Measurements from ENCODE around the gene PRPSAP2.

Gene PRPSAP2

DNA sequence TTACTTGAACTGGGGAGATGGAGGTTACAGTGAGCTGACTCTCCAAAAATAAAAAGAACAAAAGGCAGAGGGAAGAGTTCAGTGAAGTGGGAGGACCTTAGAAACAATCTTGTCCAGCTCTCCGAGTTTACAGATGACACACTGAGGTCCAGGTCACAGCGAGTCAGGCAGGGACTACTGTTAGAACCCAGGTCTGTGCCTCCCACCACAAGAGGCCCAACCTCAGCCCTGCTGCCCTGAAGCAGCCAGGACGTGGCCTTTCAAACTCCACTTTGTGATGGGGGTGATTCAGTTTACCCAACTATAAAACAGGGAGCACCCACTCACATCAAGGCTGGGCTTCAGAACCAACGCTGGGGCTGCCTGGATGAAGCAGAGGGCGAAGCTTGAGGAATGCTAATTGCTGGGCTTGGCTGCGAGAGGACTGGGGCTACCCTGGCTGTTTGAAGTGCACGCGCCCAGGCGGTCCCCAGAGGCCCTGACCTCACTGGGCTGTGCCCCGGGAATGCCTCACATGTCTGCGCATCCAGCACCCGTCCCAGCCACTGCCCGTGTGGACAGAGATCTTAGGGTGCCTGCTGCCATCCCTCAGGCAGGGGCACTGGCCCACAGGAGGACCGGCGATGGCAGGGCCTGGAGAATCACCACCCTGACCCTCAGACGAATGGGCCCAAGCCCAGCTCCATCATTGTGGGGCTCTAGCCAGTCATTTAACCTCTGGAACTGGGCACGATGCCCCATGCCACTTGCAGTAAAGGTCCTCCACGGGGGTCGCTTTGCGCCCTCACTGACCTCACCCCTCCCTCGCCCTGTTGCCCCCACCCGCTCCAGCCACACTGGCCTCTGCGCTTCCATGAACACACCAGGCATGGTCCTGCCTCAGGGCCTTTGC is 105.4 kb downstream of the PRPSAP2 start:
- DNase-seq = no peak

DNA sequence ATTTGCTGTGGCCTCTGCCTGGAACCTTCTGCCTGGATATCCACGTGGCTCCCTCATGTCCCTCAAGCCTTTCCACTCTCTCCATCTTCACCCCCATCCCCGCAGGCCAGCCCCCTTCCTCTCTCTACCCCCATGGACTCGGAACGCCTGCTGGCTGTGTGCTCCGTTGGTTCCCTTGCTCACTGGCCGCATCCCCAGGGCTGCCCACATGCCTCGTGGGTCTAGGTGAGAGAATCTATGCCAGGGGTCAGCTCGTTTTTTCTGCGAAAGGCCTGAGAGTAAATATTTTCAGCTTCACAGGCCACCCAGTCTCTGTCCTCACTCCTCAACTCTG is 106.1 kb downstream of the PRPSAP2 start:
- no peak for DNase-seq

DNA sequence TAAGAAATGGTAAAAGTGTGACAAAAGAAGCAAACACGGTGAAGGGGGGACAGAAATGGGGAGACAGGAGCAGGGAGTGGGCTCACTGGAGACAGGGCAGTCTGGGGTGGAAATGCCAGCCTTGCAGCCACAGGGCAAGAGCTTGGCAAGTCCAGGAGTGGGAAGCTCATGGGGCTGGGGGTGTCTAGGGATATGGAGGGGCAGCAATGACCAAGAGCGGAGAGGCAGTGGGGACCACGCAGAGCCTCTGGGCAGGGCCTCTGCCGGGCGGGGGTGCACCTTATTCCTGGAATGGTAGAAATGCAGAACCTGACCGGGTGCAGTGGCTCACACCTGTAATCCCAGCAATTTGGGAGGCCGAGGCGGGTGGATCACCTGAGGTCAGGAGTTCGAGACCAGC is 106.6 kb downstream of the PRPSAP2 start:
- DNase-seq = no peak

DNA sequence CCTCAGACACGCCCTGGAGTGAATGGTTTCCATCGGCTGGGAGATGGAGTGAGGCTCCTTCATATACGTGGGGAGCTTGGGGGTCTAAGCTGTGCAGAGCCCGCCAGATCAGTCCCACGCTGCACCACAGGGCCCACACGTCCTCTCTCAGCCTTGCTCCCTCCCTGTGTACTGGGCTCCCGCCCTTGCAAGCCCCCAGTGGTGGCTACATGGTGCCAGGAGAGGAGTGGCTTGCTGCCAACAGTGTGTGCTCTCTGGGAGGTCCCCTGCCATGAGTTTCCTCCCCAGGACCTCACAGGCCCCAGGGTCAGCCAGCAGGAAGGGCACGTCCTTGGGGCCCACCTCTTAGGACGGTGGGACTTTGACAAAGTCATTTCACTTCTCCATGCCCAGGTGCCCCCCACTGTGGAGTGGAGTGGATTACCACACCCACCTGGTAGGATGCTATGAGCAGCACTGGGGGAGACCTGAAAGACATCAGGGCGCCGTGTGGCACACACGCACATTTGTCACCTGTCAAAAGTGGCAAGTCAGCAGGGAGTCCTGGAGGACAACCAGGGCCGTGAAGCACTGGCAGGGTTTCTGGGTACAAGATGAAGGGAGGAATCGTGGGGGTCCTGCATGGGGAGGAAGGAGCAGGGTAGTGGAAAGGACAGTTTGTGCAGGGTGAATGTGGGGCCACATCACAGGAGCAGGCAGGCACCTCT is 107.8 kb downstream of the PRPSAP2 start:
- no peak for DNase-seq

DNA sequence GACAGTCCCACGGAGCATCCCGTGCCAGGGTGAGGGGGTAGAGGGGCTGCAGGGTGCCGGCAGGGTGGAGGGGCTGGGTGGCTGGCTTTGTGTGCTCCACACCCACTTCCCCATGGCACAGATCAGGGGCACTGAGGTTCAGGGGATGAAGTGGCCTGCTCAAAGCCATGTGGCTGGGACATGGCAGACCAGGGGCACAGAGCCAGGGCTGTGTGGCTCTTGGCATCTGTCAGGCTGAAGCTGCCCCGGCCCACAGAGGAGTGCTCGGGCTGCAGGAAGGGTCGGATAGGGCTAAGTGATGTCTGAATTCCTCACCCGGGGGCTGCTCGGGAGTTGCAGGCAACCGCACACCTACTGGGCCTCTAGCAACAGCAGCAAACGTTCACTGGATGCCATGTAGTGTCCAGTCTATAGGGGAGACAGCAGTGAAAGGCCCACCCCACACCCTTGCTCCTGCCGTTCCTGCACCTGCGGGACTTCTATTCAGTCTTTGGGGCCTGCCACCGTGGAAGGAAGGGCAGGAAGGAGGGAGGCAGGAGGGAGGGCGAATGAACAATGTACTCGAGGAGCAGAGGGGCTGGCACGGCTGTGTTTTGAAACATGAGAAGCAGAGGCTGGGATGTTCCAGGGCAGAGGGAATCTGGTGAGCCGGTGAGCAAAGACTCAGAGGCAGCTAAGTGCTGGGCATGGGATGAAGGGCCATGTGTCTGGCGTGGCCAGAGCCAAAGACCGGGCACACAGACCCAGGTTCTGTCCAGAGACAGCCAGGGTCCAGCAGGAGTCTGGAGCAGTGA is 109.1 kb downstream of the PRPSAP2 start:
- no peak for DNase-seq

DNA sequence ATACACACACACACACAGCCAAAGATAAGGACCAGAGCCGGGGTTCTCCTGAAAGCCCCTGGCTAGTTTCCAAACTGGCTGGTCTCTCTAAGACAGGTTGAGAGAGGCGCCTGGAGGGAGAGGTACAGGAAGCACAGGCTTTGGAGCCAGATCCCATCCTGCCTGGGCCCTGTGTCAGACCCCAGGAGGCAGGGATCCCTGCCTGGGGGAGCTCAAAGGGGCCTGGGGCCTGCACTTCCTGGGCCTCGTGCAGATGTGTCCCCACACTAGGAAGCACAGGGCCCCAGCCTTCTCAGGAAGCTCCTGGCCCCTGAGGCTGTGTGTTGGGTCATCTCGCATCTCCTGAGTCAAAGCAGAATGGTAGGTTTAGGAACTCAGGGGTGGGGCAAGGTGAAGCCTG is 110.0 kb downstream of the PRPSAP2 start:
- DNase-seq = no peak

DNA sequence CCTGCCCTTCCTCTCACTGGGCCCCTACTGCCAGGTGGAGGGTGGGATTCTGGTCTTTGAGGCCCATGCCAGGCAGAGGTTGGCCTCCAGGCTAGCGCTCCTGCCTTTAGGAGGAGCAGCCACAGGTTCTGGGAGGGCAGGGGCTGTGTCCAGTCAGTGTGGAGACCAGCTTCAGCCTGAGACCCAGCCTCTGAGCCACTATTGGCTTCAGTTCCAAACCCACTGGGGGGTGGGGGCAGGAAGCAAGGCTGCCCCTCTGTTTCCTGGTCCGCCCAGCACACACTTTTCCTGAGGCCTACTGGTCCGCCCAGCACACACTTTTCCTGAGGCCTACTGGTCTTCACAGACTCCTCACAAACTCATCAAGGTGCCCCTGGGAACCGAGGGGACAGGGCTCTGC is 110.4 kb downstream of the PRPSAP2 start:
- no peak for DNase-seq

DNA sequence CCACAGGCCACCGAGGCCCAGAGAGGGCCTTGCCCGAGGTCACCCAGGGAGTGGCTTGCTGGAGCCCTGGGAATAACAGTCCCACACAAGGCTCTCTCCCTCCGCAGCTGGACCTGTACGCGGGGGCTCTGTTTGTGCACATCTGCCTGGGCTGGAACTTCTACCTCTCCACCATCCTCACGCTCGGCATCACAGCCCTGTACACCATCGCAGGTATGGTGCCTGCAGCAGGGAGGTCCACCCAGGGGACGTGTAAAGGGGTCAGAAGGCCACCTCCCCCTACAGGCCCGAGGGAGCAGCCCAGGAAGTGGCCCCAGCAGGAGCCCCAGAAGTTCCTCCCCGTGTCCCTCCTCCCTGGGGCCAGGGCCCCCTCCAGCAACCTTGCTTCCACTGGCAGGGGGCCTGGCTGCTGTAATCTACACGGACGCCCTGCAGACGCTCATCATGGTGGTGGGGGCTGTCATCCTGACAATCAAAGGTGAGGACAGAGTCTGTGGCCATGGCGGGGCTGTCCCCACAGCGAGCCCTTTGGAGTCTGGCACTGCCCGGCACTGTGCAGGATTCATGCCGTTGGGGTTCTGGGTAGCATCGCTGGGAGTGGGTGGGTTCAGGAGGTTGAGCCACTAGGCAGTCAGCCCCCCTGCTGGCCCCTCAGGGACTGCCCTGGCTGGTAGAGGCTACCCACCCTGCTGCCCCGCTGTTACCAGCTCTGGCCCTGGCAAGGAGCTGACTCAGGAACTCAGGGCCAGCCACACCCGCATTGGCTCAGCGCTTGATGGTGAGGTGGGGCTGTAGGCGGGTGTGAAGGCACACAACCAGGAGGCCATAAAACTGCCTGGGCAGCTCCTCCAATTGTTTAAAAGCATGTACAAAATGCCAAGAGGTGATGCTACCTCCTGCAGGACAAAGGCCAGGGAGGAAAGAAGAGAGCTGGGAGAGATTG is 111.3 kb downstream of the PRPSAP2 start:
- no peak for DNase-seq

DNA sequence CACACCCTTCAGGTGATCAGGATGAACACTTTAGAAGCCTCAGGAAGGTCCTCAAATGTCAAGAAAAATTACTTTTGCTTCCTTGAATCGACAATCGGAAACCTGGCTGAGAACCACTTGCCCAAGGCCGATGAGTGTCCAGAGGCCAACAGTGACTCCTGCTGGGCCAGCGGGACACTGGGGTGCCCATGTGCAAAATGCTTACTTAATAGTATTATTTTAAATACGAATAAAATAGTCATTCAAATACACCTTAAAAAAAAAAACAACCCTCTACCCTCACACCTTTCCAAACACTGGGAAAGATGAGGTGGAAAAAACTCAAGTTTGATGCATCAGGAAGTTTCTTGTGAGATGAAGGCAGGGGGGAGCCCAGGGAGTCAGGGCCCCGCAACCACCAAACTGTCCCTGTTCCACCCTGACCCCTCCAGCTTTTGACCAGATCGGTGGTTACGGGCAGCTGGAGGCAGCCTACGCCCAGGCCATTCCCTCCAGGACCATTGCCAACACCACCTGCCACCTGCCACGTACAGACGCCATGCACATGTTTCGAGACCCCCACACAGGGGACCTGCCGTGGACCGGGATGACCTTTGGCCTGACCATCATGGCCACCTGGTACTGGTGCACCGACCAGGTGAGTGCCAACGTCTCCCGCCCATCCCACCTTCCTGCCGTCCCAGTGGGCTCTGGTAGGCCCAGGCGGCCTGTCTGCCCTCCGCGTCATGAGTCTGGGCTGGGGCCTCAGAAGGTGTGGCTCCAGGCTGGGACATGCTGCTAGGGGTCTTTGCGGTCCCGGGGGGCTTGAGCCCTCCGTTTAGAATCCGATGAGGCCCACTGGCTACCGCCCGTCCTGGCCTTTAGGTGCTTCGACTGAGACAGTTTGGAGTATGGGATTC is 112.9 kb downstream of the PRPSAP2 start:
- DNase-seq = no peak

DNA sequence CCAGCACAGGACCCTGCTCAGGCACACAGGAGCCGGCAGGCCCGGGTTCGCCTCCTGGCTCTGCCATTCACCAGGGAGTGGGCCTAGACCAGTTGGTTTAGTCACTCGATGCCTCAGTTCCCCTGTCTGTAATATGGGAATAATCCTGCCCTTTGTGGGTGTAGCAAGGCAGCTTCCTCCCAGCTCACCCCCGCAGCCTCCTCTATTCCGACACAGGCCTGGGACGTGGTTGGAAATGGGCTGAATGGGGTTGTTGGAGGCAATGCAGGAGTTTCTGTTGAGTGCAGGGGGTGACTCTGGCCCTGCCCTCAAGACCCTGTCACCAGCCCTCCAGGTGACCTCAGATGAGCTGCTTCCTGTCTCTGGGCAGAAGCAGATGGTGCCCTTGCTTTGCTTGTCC is 113.9 kb downstream of the PRPSAP2 start:
- no peak for DNase-seq

DNA sequence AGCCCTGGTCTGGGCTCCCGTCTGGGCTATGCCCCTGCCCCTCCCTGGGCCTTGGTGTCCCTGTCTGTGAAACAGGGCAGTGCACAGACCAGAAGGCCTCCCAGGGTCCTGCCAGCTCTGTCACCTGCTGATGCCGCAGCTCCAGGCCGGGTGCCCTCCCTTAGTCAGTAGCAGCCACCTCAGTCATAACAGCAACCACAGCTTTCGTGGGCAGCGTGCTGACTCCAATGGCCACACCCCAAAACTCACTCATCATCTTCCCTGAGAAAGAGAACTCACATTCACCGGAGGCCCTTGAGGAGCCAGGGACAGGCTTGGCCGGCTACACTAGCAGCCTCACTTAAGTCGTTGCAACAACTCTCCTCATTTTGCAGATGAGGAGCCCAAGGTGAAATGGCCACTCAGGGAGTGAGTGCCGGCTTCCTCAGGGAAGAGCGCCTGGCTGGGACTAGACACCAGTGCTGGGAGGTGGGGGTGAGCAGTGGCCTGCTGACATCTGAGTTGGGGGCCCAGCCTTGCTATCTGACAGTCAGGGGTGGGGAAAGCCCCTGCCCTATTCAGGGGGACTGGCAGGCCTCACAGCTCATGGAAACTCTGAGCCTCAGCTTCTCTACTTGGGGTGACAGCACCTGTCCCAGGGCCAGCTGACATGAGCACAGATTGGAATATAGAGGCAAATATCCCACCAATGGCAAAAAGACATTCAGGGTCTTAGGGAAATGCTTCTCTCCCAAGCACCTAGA is 116.6 kb downstream of the PRPSAP2 start:
- DNase-seq = peak; percentile 21

DNA sequence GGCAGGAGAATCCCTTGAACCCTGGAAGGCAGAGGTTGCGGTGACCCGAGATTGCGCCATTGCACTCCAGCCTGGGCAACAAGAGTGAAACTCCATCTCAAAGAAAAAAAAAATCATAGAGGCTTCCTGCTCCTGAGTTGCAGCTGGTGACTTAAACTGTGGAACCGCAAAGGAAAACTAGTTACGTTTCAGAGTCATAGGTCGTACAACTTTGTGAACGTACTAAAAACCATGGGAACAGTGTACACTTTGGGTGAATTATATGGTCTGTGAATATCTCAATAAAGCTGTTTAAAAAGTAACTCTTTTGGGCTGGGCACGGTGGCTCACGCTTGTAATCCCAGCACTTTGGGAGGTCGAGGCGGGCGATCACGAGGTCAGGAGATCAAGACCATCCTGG is 117.7 kb downstream of the PRPSAP2 start:
- DNase-seq = no peak

DNA sequence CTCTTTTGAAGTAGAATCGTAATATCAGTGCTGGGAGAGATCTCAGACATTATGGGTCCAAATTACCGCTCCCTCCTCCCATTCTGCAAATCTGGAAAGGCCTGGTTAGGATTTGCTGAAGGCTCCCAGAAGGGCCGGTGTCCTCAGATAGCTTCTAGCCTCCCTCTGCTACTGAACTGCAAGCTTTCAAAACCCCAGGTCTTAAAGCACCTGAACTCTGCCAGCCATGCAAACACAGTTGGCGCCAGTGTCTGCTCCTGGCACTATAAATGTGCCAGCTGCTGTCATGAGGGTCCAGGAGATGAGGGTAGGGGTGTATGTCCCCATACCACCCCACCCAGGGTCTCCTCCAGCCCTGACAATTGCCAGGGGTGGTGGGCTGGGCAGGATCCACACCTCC is 118.3 kb downstream of the PRPSAP2 start:
- DNase-seq = no peak

DNA sequence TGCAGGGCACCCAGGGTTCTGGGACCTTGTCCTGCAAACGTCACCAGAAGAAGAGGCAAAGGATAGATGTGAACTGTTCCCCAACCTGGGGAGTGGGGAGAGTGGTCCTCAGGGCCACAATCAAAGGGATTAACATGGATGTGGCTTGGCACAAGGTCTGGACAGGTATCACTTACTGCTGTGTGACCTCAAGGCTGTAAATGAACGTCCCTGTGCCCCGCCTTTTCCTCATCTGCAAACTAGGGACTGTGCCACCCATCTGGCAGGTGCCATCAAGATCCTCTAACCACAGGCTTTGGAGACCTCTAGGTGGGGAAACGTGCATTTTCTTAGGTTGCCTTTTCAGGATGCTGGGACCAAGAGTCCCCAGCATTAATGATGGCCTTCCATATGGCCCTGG is 119.1 kb downstream of the PRPSAP2 start:
- DNase-seq = no peak

DNA sequence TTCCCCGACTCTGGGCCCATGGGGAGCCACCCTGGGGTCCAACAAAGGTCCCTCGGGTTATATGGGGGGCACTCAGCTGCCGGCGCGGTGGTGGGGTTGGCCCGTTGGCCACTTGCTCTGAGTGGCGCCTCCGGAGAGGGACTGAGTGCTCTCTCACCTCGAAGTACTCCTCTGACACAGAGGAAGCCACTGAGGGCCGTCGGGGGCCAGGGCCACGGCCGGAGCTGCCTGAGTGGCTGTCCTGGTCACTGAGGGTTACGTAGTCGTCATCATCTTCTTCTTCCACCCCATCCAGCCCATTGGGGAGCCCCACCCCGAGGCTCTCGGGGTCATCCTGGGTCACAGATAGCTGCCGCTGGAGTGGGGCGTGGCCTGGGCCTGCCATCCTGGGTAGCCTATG is 119.7 kb downstream of the PRPSAP2 start:
- no peak for DNase-seq

DNA sequence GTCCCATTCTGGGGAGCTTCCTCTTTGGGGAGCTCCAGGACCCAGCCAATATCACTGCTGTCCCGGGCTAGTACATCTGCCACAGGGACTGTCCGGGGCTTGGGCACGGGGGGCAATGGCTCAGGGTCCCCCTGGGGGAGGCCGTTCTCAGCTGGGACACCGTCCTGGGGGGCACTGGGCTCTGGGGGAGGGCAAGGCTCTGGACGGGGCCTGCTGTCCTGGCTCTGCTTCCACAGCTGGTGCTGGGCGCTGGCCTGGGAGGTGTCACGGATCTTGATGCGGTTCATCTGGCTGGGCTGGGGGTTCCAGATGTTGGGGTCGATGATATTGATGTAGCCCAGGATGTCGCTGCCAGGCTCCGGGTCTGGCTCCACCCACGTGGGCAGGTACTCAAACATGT is 120.1 kb downstream of the PRPSAP2 start:
- DNase-seq = no peak

DNA sequence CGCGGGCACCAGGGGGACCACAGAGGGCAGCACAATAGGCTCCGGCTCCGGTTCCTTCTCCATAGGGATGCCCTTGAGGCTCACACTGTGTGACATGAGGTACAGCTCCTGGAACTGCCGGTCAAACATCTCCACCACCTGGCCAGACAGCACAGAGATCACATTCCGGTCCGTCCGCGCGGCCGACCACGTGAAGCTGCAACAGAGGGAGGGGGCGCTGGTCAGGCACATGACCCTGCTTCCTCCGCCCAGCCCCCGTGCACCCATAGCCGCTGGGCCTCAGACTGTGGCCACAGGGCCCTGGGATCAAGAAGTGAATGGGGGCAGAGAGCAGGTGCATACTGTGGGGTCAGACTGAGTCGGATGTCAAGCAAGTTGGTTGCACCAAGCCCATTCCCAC is 120.7 kb downstream of the PRPSAP2 start:
- DNase-seq = no peak
